Measurements from ENCODE around the gene DRD2.

DRD2 gene

DNA sequence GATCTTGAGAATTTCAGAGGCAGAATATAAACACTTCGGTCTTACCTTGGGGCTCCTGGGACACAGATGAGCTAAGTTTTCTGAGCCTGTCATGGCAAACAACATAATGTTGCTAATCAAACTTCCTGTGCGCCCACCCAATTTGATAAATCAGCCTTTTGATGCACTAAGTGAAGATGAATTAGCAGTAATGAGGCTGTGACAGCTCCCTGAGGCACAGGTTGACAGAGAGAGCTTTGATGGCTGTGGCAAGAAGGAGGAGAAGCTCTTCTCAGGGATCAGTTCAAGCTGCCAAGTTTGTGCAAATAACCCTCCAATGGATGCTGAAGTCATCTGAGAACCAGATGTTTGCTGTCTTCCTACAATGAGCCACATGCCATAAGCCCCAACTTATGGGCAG lies 34.4 kb downstream of the DRD2 start:
- no peak for DNase-seq

DNA sequence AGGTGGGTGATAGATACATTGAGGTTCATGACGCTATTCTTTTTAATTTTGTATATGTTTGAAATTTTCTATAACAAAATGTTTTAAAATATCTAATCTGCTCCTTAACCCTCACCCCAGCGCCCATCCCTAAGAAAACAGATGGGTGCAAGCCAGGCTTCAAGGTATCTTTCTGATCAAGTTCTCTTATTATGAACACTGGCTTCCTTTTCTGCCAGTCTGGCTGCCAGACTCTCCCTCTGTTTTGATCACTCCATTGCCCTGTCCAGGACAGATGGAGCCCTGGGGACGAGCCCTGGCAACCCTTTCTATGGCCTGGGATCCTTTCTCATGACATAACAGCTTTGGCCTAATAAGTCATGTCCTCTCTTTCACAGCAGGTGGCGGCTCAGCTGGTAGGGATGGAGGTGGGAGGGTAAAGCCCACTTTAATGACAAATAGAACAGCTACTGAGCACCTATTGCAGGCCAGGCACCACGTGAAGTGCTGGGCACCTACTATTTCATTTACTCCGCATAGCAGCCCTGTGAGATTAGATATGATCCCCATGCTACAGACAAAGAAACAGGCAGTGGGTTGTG lies 38.4 kb downstream of the DRD2 start:
- DNase-seq: no peak

DNA sequence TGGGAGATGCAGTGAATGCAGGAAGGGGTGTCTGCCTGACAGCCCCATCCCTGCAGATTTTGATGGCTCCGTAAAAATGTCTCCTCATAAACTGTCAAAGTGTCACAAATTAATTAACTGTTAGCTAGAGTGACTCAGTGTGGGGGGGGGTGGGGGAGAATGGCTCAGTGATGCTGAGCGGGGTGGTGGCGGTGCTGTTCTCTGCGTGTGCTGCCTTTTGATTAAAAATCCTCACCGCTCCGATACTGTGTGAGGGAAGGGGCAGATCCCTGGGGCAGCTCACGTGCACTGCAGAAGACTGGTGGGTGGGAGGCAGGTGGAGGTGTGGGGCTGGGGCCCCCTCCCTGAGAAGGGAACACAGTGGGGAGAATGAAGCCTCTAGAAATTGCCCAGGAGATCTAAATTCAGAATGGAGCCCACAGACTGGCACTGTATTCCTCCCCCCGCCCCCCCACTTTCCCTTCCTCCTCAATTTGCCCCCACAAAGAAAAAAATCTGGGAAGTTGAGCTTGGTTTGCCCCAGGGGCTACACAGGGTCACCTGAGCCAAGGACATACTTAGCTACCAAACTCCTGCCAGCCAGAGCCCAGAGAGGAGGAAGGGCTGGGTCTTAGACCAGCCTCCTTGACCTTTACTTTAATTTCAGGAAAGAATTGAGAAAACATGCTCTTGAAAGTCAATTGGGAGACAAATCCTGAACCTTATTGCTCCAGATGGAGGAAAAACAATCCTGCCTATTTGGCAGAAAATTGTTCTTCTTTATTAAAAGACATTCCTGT lies 39.8 kb downstream of the DRD2 start:
- no peak for DNase-seq

GRCh38 chr11:113431746-113432145 lies 43.5 kb downstream of the DRD2 start:
- no peak for DNase-seq

- no peak for DNase-seq
These were observed 48.5 kb downstream of the DRD2 start for GRCh38 chr11:113426686-113427085.

GRCh38 chr11:113420808-113421207 lies 54.4 kb downstream of the DRD2 start:
- no peak for DNase-seq

GRCh38 chr11:113419454-113420003 lies 55.7 kb downstream of the DRD2 start:
- no peak for DNase-seq

DNA sequence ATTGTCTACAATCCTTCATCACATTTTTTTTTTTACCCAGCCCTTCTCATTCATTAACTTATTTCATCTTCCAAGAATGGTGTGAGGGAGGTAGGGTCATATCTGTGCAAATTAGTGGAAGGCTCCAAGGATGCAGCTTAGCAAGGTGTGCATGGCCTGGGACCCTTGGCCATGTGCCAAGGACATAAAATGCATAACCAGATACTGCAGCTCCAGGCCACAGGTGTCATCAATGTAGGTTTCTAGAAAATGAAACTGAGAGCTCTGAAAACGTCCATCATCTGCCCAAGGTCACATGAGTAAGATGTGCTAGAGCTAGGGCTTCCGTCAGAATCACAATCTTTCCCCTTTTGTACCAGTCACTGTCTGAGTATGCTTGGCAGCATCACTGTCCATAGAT lies 57.8 kb downstream of the DRD2 start:
- DNase-seq: no peak

DNA sequence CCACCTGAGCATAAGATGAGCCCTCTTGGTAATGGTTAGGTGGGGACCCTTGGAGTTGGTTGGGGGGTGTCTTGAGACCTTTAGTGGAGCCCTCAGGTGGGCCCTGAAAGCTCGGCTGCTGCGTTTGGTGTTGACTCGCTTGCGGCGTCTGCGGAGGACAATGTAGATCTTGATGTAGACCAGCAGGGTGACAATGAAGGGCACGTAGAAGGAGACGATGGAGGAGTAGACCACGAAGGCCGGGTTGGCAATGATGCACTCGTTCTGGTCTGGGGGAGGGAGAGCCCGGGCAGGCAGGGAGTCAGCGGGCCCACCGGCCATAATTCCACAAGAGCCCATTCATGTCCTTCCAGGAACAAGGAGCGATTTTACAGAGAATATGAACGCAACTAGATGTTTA lies 59.9 kb downstream of the DRD2 start:
- DNase-seq: no peak

- no peak for DNase-seq
These were observed 62.5 kb downstream of the DRD2 start for GRCh38 chr11:113412675-113413074.

GRCh38 chr11:113411536-113411935 lies 63.7 kb downstream of the DRD2 start:
- no peak for DNase-seq

DNA sequence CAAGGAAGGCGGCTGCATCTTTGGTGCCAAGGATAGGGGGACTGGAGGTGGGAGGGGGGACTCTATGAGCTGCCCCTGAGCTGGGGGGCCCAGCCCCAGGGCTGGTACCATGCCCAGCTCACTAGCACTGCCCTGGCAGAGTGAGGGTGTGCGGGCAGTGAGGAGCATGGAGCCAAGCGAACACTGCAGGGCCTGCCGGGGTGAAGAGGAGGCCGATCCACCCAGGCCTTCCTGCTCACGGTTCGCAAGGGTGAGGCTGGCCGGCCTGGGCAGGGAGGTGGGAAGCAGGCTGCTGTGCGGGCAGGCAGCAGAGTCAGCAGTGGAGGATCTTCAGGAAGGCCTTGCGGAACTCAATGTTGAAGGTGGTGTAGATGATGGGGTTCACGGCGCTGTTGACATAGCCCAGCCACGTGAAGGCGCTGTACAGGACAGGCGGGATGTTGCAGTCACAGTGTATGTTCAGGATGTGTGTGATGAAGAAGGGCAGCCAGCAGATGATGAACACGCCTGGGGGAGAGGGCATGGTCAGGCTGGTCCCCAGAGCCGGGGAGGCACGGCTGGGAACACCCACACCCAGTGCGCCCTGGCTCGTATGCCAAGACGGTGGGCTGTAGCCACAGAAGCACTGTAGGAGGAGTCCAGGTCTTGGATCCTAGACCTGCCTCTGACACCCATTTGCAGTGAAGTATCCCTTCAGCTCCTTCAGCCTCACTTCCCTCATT lies 64.6 kb downstream of the DRD2 start:
- no peak for DNase-seq

DNA sequence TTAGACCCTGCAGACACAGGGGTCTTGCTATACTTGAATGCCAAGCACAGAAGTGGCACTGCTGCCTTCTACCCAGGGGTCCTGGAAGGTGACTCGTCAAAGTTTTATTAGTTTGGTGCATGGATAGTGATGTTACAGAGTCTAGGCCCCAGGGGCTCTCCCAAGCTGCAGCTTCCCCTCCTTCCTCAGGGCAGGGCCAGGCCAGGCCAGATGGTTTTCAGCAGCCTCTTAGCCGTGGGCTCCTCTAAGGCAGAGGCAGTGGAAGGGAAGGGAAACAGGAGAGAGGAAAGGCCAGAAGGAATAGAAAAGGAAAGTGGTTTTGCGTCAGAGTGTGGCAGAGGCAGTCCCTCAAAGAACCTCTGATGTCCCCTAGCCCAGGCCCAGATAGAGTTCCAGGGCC lies 65.7 kb downstream of the DRD2 start:
- DNase-seq: no peak

- no peak for DNase-seq
These were observed 66.3 kb downstream of the DRD2 start for GRCh38 chr11:113408887-113409286.

DNA sequence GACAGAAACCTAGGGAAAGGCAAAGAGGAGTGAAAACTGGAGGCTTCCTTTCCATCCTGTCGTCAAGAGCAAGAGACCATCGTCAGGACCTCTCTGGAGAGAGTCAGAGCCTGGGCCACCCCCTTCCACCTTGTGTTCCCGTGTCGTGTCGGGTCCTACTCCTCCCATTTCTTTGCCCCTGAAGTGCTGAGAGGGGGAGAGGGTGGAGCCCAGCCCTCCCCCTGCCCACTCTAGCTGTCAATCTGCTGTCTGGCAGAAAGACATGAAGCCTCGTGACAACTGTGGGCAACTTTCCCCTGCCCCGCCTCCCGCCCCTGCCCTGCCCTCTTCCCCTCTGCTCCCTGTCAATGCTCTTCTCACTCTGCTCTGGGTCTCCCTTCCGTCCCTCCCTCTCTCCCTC lies 67.0 kb downstream of the DRD2 start:
- no peak for DNase-seq

DNA sequence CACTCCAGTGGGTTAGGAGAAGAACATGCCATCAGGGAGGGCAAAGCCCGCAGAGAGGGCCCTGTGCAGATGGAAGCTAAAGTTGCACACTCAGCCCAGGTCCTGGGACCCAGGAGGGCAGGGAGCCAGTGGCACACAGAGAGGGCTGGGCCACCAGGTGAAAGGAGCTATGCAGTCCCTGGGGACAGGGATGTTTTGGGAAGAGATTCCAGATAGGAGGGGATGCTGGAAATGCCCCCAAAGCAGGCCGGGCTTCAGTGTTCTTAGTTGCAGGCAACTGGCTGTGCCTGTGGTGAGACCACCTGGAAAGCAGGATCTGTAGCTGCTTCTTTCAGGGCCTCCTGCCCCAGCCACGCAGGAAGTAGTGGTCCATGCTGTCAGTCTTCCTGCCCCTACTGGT lies 68.0 kb downstream of the DRD2 start:
- DNase-seq: no peak

- no peak for DNase-seq
These were observed 69.3 kb downstream of the DRD2 start for GRCh38 chr11:113405724-113406478.

DNA sequence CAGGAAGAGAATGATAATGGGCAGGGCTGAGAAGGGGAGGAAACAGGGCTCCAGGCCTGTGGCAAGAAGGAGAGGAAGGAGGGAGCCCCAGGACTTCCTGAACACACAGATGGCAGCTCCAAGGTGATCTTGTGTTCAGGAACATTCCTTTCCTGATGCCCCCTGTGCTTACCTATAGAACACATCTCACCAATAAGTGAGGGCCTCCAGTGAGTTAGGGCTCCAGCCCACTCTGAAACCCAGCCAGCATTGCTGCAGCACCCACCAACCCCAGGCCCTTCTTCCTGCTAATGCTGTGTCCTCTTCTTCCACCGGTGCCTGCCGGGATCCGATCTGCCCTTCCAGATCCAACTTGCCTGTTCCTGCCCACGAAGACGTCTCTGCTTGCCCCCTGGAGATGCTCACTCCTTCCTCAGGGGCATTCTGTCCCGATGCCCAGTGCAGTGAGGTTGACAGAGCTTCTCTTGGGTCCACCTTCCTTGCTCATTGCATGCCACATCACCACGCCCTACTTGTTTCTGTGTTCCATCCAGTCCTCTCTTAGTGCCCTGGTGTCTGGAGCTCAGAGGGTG lies 70.3 kb downstream of the DRD2 start:
- DNase-seq: no peak

DNA sequence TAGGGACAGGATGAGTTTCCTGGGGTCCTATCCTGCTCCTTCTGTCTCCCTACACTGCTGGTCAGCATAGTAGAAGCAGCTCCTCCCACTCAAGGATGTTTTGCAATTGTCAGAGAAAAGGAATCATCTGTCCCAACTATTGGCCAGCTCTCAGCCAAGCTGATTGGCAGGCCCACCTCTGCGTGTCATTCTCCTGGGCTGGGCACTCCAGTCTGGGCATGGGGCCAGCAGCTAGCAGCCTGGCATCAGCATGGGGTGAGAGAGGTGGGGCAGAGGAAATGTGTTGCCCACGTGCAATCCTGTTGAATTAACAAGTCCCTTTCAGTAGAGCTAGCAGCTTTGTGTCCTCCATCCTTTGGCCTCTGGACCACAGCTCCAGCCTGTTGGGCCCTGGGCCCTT lies 73.5 kb downstream of the DRD2 start:
- no peak for DNase-seq

DNA sequence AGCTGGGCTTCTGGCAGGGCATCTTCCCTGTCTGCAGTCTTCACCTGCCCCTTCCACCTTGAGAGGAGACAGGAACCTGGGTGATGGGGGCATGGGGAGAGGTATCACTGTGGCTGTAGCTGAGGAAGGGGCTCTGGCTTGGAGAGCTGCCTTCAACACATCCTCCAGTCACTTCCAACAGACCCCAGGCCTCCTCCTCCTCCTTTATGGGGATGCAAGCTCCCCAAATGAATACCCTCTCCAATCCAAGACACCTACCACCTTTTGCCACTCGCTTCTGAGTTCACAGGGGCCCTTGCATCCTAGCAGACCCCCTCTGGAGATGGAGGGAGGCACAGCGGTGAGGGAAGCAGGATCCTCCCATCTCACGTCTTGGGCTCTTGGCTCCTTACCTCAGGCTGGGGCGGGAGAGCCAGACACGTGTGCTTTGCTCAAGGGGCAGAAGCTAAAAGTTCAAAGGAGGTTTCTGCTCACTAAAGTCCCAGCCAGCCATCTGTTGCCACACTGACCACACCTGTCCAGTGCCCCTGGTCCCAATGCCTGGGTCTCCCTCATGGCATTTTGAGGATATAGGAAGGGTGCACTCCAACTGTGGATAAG lies 74.5 kb downstream of the DRD2 start:
- no peak for DNase-seq

GRCh38 chr11:113398669-113399430 lies 76.3 kb downstream of the DRD2 start:
- DNase-seq: no peak

GRCh38 chr11:113397821-113398220 lies 77.4 kb downstream of the DRD2 start:
- DNase-seq: no peak
